Measurements from ENCODE around the gene BLOC1S6. TPM values are rescaled to one million over a fixed set of nuclear protein-coding genes. Genes with fewer than 3 reads are reported as not detected.

The BLOC1S6 gene
- total RNA-seq = 10 to 100 TPM; 26.6 to 41.7 (median 30.0) TPM

DNA sequence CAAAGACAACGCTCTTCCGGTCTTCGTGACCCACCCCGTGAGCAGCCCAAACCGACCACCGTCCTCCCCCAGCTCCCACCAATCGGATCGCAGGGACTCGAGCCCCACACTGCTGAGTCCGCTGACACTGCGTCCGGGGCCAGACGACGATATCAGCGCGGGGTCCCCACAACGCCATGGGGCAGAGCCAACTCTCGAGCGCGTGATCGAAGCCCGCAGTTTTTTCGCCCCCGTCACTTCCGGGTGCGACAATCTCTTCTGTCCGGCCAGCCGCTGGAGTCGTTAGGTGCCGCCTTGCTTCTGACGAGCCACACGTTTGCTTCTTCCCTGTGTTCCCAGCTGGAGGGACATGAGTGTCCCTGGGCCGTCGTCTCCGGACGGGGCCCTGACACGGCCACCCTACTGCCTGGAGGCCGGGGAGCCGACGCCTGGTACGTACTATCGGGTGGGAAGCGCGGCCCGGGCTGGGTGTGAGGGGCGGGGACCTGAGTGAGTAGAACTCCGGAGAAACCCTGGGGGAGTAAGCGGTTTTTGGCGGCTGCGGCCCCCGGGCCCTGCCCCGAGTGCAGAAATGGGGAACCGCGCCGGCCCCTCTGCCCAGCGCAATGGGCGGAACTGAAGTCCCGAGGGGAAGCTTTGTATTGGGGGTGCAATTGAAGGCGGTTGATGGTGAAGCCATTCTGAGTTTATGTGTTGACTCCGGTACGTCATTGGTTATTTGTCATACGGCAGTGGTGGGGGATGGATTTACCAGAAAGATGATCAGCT lies at the start of gene BLOC1S6:
Gene BLOC1S6 (plus strand): TSS at position 285 of the 768 bp plus-strand sequence. CDS start 65 bp downstream, at position 350.
- peaks cover 51% of the 10 kb centered on the region for H3K4me1 ChIP-seq
- no peaks in the 10 kb centered on the region for H3K9me3 ChIP-seq
- H3K27me3 ChIP-seq = no peaks in the 10 kb centered on the region
- WGBS = under 1% methylated on average over 53 of the region's 62 CpGs
- DNase-seq (ENCODE audit: low spot score in 2 of 2) = peak; percentile 95 to 97
- H3K4me3 ChIP-seq = peak within 1 kb of the TSS; percentile 62
- no peaks in the 10 kb centered on the region for H3K36me3 ChIP-seq
- TF ChIP-seq, protein P1, sequence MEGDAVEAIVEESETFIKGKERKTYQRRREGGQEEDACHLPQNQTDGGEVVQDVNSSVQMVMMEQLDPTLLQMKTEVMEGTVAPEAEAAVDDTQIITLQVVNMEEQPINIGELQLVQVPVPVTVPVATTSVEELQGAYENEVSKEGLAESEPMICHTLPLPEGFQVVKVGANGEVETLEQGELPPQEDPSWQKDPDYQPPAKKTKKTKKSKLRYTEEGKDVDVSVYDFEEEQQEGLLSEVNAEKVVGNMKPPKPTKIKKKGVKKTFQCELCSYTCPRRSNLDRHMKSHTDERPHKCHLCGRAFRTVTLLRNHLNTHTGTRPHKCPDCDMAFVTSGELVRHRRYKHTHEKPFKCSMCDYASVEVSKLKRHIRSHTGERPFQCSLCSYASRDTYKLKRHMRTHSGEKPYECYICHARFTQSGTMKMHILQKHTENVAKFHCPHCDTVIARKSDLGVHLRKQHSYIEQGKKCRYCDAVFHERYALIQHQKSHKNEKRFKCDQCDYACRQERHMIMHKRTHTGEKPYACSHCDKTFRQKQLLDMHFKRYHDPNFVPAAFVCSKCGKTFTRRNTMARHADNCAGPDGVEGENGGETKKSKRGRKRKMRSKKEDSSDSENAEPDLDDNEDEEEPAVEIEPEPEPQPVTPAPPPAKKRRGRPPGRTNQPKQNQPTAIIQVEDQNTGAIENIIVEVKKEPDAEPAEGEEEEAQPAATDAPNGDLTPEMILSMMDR (IDR thresholded peaks at IDR 0.05) = no peak
- TF ChIP-seq EP300 (IDR thresholded peaks at IDR 0.05) (no peak), POLR2AphosphoS5 (IDR thresholded peaks at IDR 0.05) (peak; percentile 72 to 92 (median 85)), POLR2A (IDR thresholded peaks at IDR 0.05) (peak in 1 of 2 donors; percentile 71)
- peak within 1 kb of the TSS; percentile 97 for H3K27ac ChIP-seq

- WGBS = 89% methylated on average over 3 of the region's 3 CpGs
- Histone ChIP-seq H3K4me3 (no peak overlapping the region), H3K9me3 (no peaks in the 10 kb centered on the region), H3K27me3 (no peaks in the 10 kb centered on the region), H3K4me1 (no peaks in the 10 kb centered on the region), H3K27ac (no peak overlapping the region), H3K36me3 (no peaks in the 10 kb centered on the region)
- DNase-seq (ENCODE audit: low spot score in 2 of 2) = no peak
- no peak for TF ChIP-seq POLR2AphosphoS5 (IDR thresholded peaks at IDR 0.05)
- no peak for TF ChIP-seq POLR2A (IDR thresholded peaks at IDR 0.05)
- TF ChIP-seq EP300 (IDR thresholded peaks at IDR 0.05) = no peak
- TF ChIP-seq, protein P1 (IDR thresholded peaks at IDR 0.05) = no peak
Observed at GRCh38 chr15:45539680-45540079, 47.5 kb upstream of the BLOC1S6 start.

- DNase-seq (ENCODE audit: low spot score in 2 of 2) = no peak
- H3K9me3 ChIP-seq = no peaks in the 10 kb centered on the region
- TF ChIP-seq, protein P1 (IDR thresholded peaks at IDR 0.05) = no peak
- TF ChIP-seq EP300 (IDR thresholded peaks at IDR 0.05) (no peak), POLR2AphosphoS5 (IDR thresholded peaks at IDR 0.05) (no peak), POLR2A (IDR thresholded peaks at IDR 0.05) (no peak)
- H3K4me1 ChIP-seq = no peaks in the 10 kb centered on the region
- no peaks in the 10 kb centered on the region for H3K27me3 ChIP-seq
- WGBS = 90% methylated on average over 1 of the region's 1 CpG
- no peaks in the 10 kb centered on the region for H3K36me3 ChIP-seq
- H3K4me3 ChIP-seq = no peak overlapping the region
- no peak overlapping the region for H3K27ac ChIP-seq
Observed at GRCh38 chr15:45540531-45540930, 46.6 kb upstream of the BLOC1S6 start.

DNA sequence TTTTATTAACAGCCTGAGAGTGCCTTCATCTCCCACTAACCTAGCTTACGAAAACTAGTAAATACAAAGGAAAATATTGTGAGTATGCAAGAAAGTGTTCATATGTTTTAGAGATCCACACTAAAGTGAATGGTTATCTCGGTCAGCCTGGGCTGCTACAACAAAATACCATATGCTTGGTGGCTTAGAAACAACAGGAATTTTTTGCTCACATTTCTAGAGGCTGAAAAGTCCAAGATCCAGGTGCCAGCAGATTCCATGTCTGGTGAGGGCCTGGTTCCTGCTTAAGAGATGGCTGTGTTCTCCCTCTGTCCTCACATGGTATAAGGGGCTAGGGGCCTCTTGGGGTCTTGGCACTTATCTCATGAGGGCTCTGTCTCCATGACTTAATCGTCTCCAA lies 44.1 kb upstream of the BLOC1S6 start:
- no peak overlapping the region for H3K27ac ChIP-seq
- H3K4me3 ChIP-seq = no peak overlapping the region
- no peaks in the 10 kb centered on the region for H3K4me1 ChIP-seq
- H3K9me3 ChIP-seq = no peaks in the 10 kb centered on the region
- DNase-seq (ENCODE audit: low spot score in 2 of 2) = no peak
- no peak for TF ChIP-seq POLR2AphosphoS5 (IDR thresholded peaks at IDR 0.05)
- no peak for TF ChIP-seq POLR2A (IDR thresholded peaks at IDR 0.05)
- TF ChIP-seq, protein P1 (IDR thresholded peaks at IDR 0.05) = no peak
- no peak for TF ChIP-seq EP300 (IDR thresholded peaks at IDR 0.05)
- H3K27me3 ChIP-seq = no peaks in the 10 kb centered on the region
- 90% methylated on average over 3 of the region's 3 CpGs for WGBS
- H3K36me3 ChIP-seq = no peaks in the 10 kb centered on the region

GRCh38 chr15:45544266-45545023 lies 42.7 kb upstream of the BLOC1S6 start:
- TF ChIP-seq, protein P1 (IDR thresholded peaks at IDR 0.05) = no peak
- no peak for TF ChIP-seq POLR2AphosphoS5 (IDR thresholded peaks at IDR 0.05)
- no peak for TF ChIP-seq POLR2A (IDR thresholded peaks at IDR 0.05)
- no peak for TF ChIP-seq EP300 (IDR thresholded peaks at IDR 0.05)

More at GRCh38 chr15:45544266-45545023, 42.7 kb upstream of the BLOC1S6 start:
- 90% methylated on average over 4 of the region's 4 CpGs for WGBS
- DNase-seq (ENCODE audit: low spot score in 2 of 2) = no peak
- H3K36me3 ChIP-seq = no peaks in the 10 kb centered on the region
- H3K4me3 ChIP-seq = no peak overlapping the region
- H3K9me3 ChIP-seq = no peaks in the 10 kb centered on the region
- no peaks in the 10 kb centered on the region for H3K27me3 ChIP-seq
- H3K27ac ChIP-seq = no peak overlapping the region
- no peaks in the 10 kb centered on the region for H3K4me1 ChIP-seq

Data from suprapubic skin (tissue), 4 donors.